Urothelium cell line (cell line): ENCODE measurements around the gene COL4A5.

ENCODE experiments used
- DNase-seq: peaks from one replicate; pipeline ENCODE4 v3.0.0; 2011; ENCODE audit warnings: low spot score, mixed read lengths
- FAIRE-seq: peaks from 2 replicates; lab custom pipeline; 2011; peaks lifted over from hg19 to GRCh38; lab: Jason Lieb, UNC

Gene COL4A5

GRCh38 chrX:108614616-108615015, 175.0 kb downstream of the COL4A5 start:
- no peak for FAIRE-seq

GRCh38 chrX:108640817-108641216, 201.2 kb downstream of the COL4A5 start:
- FAIRE-seq (no peak), DNase-seq (no peak)

More at GRCh38 chrX:108614616-108615015, 175.0 kb downstream of the COL4A5 start:
- DNase-seq, result no peak

- DNase-seq, result no peak
- FAIRE-seq, result no peak
Observed at GRCh38 chrX:108641589-108642272, 202.1 kb downstream of the COL4A5 start.

- DNase-seq, result no peak
- FAIRE-seq, result no peak
Observed at GRCh38 chrX:108642273-108642628, 202.6 kb downstream of the COL4A5 start.

- no peak for DNase-seq
Observed at GRCh38 chrX:108664701-108665100, 225.1 kb downstream of the COL4A5 start.

GRCh38 chrX:108666101-108666500, 226.5 kb downstream of the COL4A5 start:
- no peak for FAIRE-seq
- DNase-seq, result no peak

More at GRCh38 chrX:108664701-108665100, 225.1 kb downstream of the COL4A5 start:
- FAIRE-seq, result no peak

GRCh38 chrX:108671526-108671925, 231.9 kb downstream of the COL4A5 start:
- DNase-seq (no peak), FAIRE-seq (no peak)

GRCh38 chrX:108696690-108697089, 257.1 kb downstream of the COL4A5 start:
- DNase-seq (no peak), FAIRE-seq (no peak)

GRCh38 chrX:108699368-108699767, 259.7 kb downstream of the COL4A5 start:
- DNase-seq (peak; percentile 4), FAIRE-seq (no peak)

GRCh38 chrX:108701633-108702032, 262.0 kb downstream of the COL4A5 start:
- FAIRE-seq (no peak), DNase-seq (no peak)

GRCh38 chrX:108702530-108702929, 262.9 kb downstream of the COL4A5 start:
- no peak for DNase-seq
- FAIRE-seq, result no peak

GRCh38 chrX:108704839-108705238, 265.2 kb downstream of the COL4A5 start:
- DNase-seq, result no peak

GRCh38 chrX:108712886-108713285, 273.2 kb downstream of the COL4A5 start:
- FAIRE-seq, result no peak
- DNase-seq, result no peak

More at GRCh38 chrX:108704839-108705238, 265.2 kb downstream of the COL4A5 start:
- no peak for FAIRE-seq

- DNase-seq (no peak), FAIRE-seq (no peak)
Observed at GRCh38 chrX:108722561-108722960, 282.9 kb downstream of the COL4A5 start.

- no peak for DNase-seq
Observed at GRCh38 chrX:108726748-108727147, 287.1 kb downstream of the COL4A5 start.

GRCh38 chrX:108731153-108731552, 291.5 kb downstream of the COL4A5 start:
- no peak for FAIRE-seq
- no peak for DNase-seq

More at GRCh38 chrX:108726748-108727147, 287.1 kb downstream of the COL4A5 start:
- FAIRE-seq, result no peak

GRCh38 chrX:108732630-108733321, 293.1 kb downstream of the COL4A5 start:
- DNase-seq (no peak), FAIRE-seq (no peak)

GRCh38 chrX:108734426-108734825, 294.8 kb downstream of the COL4A5 start:
- DNase-seq, result no peak
- no peak for FAIRE-seq

GRCh38 chrX:108735091-108735678, 295.5 kb downstream of the COL4A5 start:
- FAIRE-seq, result no peak
- no peak for DNase-seq

GRCh38 chrX:108735679-108736508, 296.3 kb downstream of the COL4A5 start:
- FAIRE-seq, result no peak
- DNase-seq, result peak; percentile 4
